Neural cell (in vitro differentiated cells): Measurements from ENCODE around the gene BBS12.

Experiments
- CTCF ChIP-seq: fragments of 450-650 bp; IDR thresholded peaks from 2 replicates; pipeline ENCODE4 v1.5.1; 2014; ENCODE audit warnings: antibody characterized with exemption, mild to moderate bottlenecking, moderate library complexity; ENCODE audit not compliant: poor library complexity, severe bottlenecking
- EP300 ChIP-seq: fragments of 450-650 bp; conservative IDR thresholded peaks from 2 replicates; pipeline ENCODE4 v1.6.1; 2014; ENCODE audit warnings: antibody characterized with exemption, mild to moderate bottlenecking, moderate library complexity; ENCODE audit not compliant: poor library complexity, severe bottlenecking
- EZH2 ChIP-seq: fragments of 200-600, 300-800 bp; shearing (Covaris generic), sonication (generic); IDR thresholded peaks from 2 replicates; pipeline ENCODE4 v1.6.1; 2014; ENCODE audit warnings: antibody characterized with exemption, low read length, borderline replicate concordance, mild to moderate bottlenecking; ENCODE audit not compliant: insufficient read depth, poor library complexity, severe bottlenecking
- POLR2AphosphoS5 ChIP-seq: IDR thresholded peaks from 2 replicates; pipeline ENCODE4 v1.6.1; 2012
- RAD21 ChIP-seq: fragments of 450-650 bp; conservative IDR thresholded peaks from 2 replicates; pipeline ENCODE4 v1.6.1; 2014; ENCODE audit warnings: antibody characterized with exemption, mild to moderate bottlenecking, moderate library complexity
- REST ChIP-seq: IDR thresholded peaks from 2 replicates; pipeline ENCODE4 v1.6.1; 2012; ENCODE audit warnings: borderline replicate concordance
- SMC3 ChIP-seq: fragments of 450-650 bp; conservative IDR thresholded peaks from 2 replicates; pipeline ENCODE4 v1.6.1; 2014; ENCODE audit warnings: antibody characterized with exemption, mild to moderate bottlenecking, moderate library complexity; ENCODE audit not compliant: poor library complexity

- no peak for TF ChIP-seq EZH2
- TF ChIP-seq CTCF = no peak
- no peak for TF ChIP-seq EP300
- TF ChIP-seq SMC3 = no peak
- TF ChIP-seq RAD21 = no peak
- no peak for TF ChIP-seq REST
- no peak for TF ChIP-seq POLR2AphosphoS5
Measured at GRCh38 chr4:122701965-122702364, 30.5 kb upstream of the BBS12 start.
